ENCODE data around the gene SFTA2.

DNA sequence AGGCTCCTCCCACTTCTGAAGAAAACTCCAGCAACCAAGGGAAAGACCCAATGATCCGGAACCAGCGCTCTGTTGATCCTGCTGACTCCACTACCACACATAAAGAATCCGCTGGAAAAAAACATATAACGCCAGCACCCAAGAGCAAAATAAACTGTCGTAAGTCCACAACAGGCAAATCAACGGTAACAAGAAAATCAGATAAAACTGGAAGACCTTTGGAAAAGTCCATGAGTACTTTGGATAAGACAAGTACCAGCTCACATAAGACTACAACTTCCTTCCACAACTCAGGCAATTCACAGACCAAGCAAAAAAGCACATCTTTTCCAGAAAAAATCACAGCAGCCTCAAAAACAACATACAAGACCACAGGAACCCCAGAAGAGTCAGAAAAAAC, 16.8 kb upstream of the SFTA2 start:
- TF ChIP-seq, protein P1, sequence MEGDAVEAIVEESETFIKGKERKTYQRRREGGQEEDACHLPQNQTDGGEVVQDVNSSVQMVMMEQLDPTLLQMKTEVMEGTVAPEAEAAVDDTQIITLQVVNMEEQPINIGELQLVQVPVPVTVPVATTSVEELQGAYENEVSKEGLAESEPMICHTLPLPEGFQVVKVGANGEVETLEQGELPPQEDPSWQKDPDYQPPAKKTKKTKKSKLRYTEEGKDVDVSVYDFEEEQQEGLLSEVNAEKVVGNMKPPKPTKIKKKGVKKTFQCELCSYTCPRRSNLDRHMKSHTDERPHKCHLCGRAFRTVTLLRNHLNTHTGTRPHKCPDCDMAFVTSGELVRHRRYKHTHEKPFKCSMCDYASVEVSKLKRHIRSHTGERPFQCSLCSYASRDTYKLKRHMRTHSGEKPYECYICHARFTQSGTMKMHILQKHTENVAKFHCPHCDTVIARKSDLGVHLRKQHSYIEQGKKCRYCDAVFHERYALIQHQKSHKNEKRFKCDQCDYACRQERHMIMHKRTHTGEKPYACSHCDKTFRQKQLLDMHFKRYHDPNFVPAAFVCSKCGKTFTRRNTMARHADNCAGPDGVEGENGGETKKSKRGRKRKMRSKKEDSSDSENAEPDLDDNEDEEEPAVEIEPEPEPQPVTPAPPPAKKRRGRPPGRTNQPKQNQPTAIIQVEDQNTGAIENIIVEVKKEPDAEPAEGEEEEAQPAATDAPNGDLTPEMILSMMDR (IDR thresholded peaks at IDR 0.05): no peak
- no peak for TF ChIP-seq POLR2A (IDR thresholded peaks at IDR 0.05)
